ENCODE data around the gene RASAL1.

Gene RASAL1

DNA sequence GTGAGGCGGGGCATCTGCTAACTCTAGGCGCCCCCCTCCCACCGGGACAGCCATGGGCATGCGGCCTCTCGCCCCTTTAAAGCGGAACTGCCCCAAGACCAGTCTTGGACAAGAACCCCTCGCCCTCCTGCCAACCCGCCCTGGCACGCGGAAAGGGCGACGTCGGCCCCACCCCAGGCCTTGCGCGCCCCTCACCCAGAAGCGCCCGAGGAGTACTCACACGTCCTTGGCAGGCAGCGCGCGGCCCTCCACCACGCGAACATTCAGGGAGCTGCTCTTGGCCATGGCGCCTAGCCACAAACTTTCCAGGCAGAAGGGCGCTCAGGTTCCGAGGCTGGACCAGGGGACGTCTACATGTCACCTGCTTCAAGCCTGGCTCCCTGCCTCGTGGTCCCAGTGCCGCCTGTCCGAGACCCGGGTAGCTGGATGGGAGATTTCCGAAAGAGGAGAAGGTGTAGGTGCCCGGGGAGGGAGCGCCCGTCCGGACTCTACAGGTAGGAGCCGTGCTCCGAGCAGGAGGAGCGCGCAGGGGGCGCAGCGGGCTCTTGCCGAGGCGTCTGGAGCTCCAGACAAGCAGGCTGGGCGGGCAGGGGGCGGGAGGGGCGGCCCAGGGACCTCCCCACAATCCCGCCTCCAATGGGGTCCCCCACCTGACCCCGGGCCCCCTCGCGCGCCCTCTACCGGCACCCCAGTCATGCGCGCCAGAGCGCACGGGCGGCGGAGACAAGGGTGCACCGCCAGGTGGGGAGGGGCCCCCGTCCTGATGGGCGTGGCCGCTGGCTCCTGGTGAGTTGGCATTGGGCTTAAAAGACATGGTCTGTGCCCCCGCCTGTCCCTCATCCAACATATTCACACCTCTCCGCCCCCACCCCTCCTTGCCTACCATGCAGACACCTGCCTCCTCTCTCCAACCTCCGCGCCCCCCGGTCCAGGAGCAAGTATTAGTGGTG is at the start of gene RASAL1:
TSS of gene RASAL1 (minus strand) at position 584 of the 950 bp plus-strand sequence. CDS start at position 285, 299 bp downstream.
- no peak for DNase-seq (ENCODE audit: low spot score)

DNA sequence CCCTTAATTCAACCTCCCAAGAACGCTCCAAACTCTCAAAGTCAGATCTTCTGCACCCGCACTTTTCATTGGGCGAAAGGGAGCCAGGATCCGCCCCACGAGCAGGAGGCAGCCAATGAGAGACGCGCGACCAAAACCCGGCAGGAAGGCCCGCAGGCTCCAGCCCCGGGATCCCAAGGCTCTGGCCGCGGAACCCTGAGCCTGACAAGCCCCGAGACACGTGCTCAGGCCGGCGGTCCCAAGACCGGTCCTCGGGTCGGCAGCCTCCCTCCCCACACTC is 49.3 kb upstream of the RASAL1 start:
- DNase-seq (ENCODE audit: low spot score): peak; percentile 96

- no peak for DNase-seq (ENCODE audit: low spot score)
Observed at GRCh38 chr12:113184098-113184899, 48.7 kb upstream of the RASAL1 start.

GRCh38 chr12:113183030-113183589 is 47.5 kb upstream of the RASAL1 start:
- no peak for DNase-seq (ENCODE audit: low spot score)

GRCh38 chr12:113181975-113182374 is 46.4 kb upstream of the RASAL1 start:
- DNase-seq (ENCODE audit: low spot score): no peak

DNA sequence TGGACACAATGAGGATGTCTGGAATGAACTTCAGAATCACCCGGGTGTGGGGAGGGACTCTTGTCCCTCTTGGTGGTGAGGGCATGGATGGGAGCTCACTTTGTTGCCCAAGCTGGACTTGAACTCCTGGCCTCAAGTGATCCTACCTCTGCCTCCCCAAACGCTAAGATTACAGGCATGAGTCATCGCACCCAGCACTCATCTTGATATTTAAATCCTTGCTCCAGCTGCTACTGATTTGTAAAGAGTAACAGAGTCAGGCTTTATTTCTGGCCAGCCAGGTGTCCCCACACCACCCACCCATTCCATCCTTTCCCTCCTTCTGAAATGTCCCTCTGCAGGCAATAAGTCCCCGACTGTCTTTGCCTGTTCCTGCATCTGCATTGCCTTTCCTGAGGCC is 44.8 kb upstream of the RASAL1 start:
- DNase-seq (ENCODE audit: low spot score): no peak

DNA sequence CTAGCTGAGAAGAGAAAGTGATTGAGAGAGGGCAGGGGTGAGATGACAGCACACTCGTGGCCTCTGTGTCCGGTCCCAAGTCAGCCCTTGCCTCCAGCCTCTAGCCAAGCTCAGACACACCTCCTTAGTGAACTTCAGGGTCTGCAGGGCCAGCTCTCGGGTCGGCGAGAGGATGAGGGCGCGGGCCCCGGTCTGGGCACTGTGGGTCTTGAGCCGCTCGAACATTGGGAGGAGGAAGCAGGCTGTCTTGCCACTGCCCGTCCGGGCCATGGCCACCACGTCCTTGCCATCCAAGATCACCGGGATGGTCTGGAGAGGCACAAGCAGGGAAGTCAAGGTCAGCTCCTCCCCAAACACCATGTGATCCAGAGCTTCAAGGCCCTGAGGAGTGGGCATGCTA is 43.5 kb upstream of the RASAL1 start:
- DNase-seq (ENCODE audit: low spot score): no peak

DNA sequence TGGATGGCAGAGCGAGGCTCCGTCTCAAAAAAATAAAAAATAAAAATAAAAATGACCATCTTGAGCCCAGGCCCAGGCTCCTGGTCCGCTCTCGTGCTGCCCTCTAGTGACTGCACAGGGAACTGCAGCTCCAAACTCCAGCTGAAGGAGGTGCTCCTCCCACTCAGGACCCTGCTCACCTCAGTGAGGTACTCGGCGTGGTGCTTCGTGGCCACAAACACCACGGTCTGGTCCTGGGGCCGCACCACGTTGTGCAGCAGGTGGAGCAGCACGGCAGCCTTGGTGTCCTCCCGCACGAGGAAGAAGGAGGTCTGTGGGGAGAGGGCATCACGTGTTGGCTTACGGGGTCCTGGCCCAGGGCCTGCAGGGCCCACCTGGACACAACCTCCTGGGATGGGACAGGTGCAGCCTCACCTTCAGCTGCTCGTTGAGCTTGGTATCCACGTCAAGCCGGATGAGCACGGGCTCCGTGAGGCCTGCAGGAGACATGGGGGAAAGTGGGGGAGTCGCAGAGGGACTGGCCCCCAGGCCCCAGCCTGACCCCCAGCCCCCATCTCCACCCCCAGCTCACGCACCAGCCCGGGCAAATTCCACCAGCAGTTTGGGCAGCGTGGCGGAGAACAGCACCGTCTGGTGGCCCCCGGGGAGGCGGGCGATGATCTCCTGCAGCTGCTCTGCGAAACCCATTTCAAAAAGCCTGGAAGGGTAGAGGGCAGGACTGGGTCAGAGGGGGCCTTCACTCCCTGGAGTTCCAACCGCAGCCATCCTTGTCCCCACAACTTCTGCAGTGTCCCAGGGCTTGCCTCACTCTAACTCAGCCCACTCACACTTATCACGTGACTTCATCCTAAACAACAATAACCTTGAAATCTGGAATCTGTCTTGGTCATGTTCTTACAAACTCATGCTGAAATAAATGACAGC is 39.2 kb upstream of the RASAL1 start:
- peak; percentile 90 for DNase-seq (ENCODE audit: low spot score)

GRCh38 chr12:113173081-113173698 is 37.6 kb upstream of the RASAL1 start:
- no peak for DNase-seq (ENCODE audit: low spot score)

DNA sequence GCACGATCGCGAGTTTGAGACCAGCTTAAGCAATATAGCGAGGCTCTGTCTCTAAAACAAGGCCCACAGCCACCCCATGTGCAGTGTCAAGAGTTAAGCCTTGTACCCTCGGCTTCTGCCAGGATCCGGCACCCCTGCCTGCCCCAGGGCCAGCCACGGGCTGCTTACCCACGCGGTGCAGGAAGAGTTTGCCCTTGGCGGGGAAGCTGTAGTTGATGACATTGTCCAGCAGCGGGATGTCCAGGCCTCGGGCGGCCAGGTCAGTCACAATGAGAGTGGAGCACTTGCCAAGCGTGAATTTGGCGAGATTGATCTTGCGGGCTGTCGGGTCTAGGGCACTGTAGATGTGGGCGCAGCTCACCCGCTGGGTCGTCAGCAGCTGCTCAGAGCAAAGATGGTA is 36.6 kb upstream of the RASAL1 start:
- DNase-seq (ENCODE audit: low spot score): no peak

DNA sequence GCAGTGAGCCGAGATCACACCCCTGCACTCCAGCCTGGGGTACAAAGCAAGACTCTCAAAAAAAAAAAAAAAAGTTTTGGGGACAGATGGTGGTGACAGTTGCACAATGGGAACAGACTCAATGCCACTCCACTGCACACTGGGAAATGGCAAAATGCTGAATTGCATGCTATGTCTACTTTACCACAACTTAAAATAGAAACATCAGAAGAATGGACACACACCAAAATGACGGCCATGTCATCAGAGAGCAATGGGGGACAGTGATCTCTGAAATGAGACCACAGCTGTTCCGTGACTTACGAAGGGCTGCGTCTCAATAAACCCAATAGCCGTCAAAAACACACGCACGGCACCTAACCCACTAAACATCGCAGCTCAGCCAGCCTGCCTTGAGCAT is 36.0 kb upstream of the RASAL1 start:
- DNase-seq (ENCODE audit: low spot score): no peak

GRCh38 chr12:113170926-113171325 is 35.4 kb upstream of the RASAL1 start:
- no peak for DNase-seq (ENCODE audit: low spot score)

- no peak for DNase-seq (ENCODE audit: low spot score)
Observed at GRCh38 chr12:113170457-113170856, 34.9 kb upstream of the RASAL1 start.

GRCh38 chr12:113169697-113170096 is 34.1 kb upstream of the RASAL1 start:
- no peak for DNase-seq (ENCODE audit: low spot score)

GRCh38 chr12:113167868-113168267 is 32.3 kb upstream of the RASAL1 start:
- DNase-seq (ENCODE audit: low spot score): no peak

DNA sequence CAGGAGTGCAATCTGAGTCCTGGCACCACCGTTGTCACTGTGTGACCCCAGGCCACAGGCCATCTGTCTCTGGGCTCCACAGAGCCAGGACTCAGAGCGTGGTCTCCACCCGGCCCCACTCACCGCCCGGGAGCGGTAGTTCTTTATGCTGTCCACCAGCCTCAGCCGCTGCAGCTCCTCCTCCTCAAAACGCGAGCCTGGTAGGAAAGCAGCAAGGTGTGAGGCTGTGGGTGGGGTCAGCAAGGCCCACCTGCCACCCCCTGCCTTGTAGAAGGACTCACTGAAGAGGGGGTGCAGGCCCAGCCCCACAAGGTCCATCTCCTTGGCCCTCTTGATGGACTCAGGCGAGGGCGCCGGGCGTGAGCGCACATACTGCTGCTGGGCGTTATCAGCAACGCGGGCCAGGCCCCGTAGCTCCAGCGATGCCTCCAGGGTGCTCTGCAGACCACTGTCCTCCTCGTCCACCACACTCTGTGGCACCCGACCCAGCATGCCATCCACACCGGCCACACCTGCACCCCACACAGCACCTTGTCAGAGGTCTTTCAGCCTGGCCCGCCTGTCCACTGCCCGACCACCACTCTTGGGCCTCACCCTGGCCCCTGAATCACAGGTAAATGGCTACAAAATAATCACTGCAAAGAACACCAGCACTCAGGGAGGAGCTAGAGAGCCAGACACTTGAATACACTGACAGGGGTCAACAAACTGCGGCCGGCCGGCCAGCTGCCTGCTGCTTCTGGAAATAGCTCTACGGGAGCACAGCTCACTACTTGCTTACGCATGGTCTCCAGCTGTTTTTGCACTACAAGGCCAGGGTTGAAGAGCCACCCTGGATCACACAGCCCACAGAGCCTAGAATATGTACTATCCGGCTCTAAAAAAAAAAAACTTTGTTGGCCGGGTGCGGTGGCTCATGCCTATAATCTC is 30.2 kb upstream of the RASAL1 start:
- DNase-seq (ENCODE audit: low spot score): no peak

DNA sequence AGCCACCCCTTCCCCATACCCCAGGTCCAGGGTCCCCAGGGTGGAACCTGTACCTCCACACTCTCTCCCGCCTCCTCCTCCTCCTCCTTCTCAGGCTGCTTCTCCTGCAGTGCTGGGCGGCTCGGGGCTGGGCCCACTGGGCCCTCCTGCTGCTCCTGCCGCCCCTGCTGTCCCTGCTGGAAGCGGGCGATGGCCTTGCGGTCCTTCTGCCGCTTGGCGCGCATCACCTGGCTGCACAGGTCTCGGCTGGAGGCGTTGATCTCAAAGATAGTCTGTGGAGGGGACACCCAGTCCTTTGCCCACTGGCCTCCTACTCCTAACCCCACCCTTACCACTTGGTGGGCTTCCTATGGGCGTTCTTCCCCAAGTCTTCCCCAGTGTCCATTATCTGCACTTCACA is 28.5 kb upstream of the RASAL1 start:
- no peak for DNase-seq (ENCODE audit: low spot score)

DNA sequence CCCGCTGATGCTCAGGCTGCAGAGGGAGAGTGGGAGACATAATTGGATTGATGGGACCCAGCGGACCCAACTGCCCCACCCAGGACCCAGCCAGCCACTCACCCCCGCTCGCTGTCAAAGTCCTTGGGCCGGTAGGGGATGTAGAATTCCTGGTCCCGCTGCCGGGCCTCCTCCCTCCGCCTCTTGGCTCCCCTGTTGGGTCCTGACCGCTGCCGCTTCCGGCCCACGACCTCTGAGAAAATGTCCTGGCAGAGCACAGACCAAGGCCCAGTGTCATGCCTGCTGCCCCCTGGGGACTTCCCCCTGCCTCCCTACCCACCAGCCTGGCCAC is 27.4 kb upstream of the RASAL1 start:
- no peak for DNase-seq (ENCODE audit: low spot score)

GRCh38 chr12:113162102-113163029 is 26.8 kb upstream of the RASAL1 start:
- DNase-seq (ENCODE audit: low spot score): peak; percentile 75

All from AG08396 (cell line).